ENCODE results near the gene KIT.

Gene KIT

DNA sequence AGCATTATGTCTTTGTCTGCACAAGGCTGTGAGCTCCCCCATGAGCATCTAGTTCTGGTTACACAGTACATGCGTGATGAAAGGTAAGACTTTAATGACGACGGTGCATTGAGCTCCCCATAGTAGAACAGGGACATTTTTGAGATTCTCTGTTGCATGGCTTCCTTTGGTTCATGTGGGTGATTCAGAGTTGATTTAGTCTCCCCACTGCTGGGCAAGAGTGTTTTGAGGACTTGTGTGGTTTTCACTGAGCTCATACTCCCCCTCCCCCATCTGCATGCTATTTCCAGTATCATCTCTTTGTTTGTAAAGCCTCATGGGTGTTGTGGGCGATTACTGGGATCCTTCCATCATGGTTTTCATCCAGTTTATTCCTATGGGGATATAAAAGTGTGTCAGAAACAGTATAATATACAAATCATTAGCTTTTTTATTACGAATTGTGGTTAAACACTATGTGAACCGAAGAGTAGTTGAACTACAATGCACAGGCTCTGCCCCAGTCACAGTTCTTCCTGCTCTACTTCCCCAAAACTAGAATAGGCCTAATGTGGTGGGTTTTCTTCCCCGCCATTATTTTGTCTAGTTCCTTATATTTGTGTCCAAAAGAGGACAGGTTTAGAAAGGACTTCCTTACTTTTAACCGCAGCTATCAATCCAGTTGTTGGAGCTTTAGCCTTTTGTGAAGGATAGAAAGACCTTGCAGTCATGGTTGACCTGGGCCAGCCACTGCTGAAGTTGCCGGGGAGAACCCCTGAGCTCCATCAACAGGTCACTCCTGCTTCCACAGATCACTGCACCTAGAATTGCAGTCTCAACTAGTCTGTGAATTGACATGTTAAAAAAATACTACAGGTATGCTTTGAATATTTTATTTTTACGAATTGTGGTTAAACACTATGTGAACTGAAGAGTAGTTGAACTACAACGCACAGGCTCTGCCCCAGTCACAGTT, 30.4 kb downstream of the KIT start:
- TF ChIP-seq CTCF (IDR thresholded peaks at IDR 0.05): no peak
- TF ChIP-seq ZFX (IDR thresholded peaks at IDR 0.05; ENCODE audit: borderline replicate concordance): no peak
- no peak overlapping the region for H3K27ac ChIP-seq

DNA sequence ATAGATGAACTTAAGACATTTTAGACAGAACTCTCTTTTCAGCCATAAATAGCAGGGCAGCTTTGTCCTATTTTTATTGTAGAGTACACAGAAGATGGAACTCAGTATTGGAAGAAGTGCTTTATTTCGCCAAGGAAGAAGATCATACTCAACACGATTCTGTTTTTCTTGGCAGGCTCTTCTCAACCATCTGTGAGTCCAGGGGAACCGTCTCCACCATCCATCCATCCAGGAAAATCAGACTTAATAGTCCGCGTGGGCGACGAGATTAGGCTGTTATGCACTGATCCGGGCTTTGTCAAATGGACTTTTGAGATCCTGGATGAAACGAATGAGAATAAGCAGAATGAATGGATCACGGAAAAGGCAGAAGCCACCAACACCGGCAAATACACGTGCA, 37.6 kb downstream of the KIT start:
- TF ChIP-seq ZFX (IDR thresholded peaks at IDR 0.05; ENCODE audit: borderline replicate concordance): no peak
- no peak for TF ChIP-seq CTCF (IDR thresholded peaks at IDR 0.05)
- no peak overlapping the region for H3K27ac ChIP-seq

GRCh38 chr4:54695788-54696187, 38.0 kb downstream of the KIT start:
- TF ChIP-seq ZFX (IDR thresholded peaks at IDR 0.05; ENCODE audit: borderline replicate concordance) (no peak), CTCF (IDR thresholded peaks at IDR 0.05) (no peak)

DNA sequence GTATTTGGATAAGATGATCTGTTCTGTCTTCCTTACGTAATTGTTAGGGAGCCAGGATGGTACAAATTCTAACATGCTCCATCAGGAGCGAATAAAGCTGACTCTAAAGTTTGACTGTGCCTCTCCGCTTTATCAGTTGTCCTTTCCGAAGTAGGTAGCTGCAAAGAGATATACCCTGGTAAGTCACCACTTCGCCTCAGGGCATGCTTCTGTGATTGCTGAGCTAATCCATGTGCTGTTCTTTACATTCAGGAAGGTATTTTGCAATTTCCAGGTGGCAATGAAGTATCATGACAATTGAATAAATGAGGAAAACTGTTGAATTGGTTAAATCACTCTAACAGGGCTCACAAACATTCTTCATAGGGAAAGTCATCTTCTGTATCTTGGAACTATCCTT, 38.9 kb downstream of the KIT start:
- no peak overlapping the region for H3K27ac ChIP-seq
- no peak for TF ChIP-seq CTCF (IDR thresholded peaks at IDR 0.05)
- no peak for TF ChIP-seq ZFX (IDR thresholded peaks at IDR 0.05; ENCODE audit: borderline replicate concordance)

More at GRCh38 chr4:54695788-54696187, 38.0 kb downstream of the KIT start:
- H3K27ac ChIP-seq: no peak overlapping the region

DNA sequence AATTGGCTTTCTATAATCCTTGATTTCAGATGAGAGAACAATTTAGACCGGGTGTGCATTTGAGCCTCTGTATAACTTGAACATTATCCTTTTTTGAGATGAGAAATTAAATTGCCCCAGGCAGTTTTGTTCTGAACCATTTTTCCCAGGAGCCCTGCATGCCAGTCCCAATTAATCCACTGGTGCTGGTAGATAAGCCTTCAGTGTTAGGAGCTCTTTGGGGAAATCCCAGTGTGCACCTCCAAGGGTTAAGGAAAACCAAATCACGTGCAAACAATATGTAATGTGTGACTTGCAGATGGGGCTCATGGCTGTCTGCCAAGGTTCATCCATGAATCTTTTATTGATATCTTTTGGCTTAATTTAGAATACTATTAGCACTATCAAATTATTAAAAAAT, 43.2 kb downstream of the KIT start:
- TF ChIP-seq ZFX (IDR thresholded peaks at IDR 0.05; ENCODE audit: borderline replicate concordance) (no peak), CTCF (IDR thresholded peaks at IDR 0.05) (no peak)
- no peak overlapping the region for H3K27ac ChIP-seq

- no peak overlapping the region for H3K27ac ChIP-seq
- TF ChIP-seq ZFX (IDR thresholded peaks at IDR 0.05; ENCODE audit: borderline replicate concordance) (no peak), CTCF (IDR thresholded peaks at IDR 0.05) (no peak)
These were observed 45.4 kb downstream of the KIT start for GRCh38 chr4:54703182-54703581.

GRCh38 chr4:54707406-54707805, 49.6 kb downstream of the KIT start:
- no peak overlapping the region for H3K27ac ChIP-seq
- TF ChIP-seq CTCF (IDR thresholded peaks at IDR 0.05) (no peak), ZFX (IDR thresholded peaks at IDR 0.05; ENCODE audit: borderline replicate concordance) (no peak)

Measured in 22Rv1 (cell line).